ENCODE results near the gene ADGRL4. TPM values are rescaled to one million over a fixed set of nuclear protein-coding genes. Genes with fewer than 3 reads are reported as not detected.

Gene ADGRL4
- total and polyA plus RNA-seq, 2 experiments from 2014 or later = 0.24 to 0.32 TPM

GRCh38 chr1:78884685-78885452, 121.7 kb downstream of the ADGRL4 start:
- Histone ChIP-seq H3K36me3 (ENCODE audit: insufficient read depth) (no peaks in the 10 kb centered on the region), H4K20me1 (replicated peaks; ENCODE audit: insufficient read depth) (no peaks in the 10 kb centered on the region), H3K9me2 (ENCODE audit: insufficient read depth) (no peaks in the 10 kb centered on the region), H3K4me3 (no peak overlapping the region), H2AFZ (no peak overlapping the region), H3K27me3 (ENCODE audit: insufficient read depth) (no peaks in the 10 kb centered on the region), H3K4me1 (ENCODE audit: insufficient read depth) (no peaks in the 10 kb centered on the region), H3K79me2 (replicated peaks; ENCODE audit: insufficient read depth) (no peaks in the 10 kb centered on the region), H3F3A (replicated peaks; ENCODE audit: low read depth) (no peaks in the 10 kb centered on the region), H3K4me2 (no peak overlapping the region), H3K27ac (ENCODE audit: low read depth) (no peak overlapping the region)
- Mint-ChIP-seq H3K4me3 (no peak overlapping the region), H3K27ac (peak overlapping the region; percentile 13; the same call in 1 of the 2 replicates), H3K9me3 (no peaks in the 10 kb centered on the region), H3K4me1 (peaks cover 13% of the 10 kb centered on the region), H3K36me3 (ENCODE audit: low read depth) (no peaks in the 10 kb centered on the region), H3K27me3 (ENCODE audit: insufficient read depth, low read depth, poor library complexity) (peaks cover 2% of the 10 kb centered on the region)
- TF ChIP-seq REST (IDR thresholded peaks at IDR 0.05; ENCODE audit: unreplicated experiment) = no peak
- TF ChIP-seq EZH2 (IDR thresholded peaks at IDR 0.05; ENCODE audit: low read depth, unreplicated experiment) = no peak
- TF ChIP-seq STAT1 (IDR thresholded peaks at IDR 0.05; ENCODE audit: unreplicated experiment) = no peak
- TF ChIP-seq CTCF (conservative IDR thresholded peaks at IDR 0.05; ENCODE audit: low read depth in 2 of 2) = no peak
- no peak for TF ChIP-seq POLR2AphosphoS5 (IDR thresholded peaks at IDR 0.05; ENCODE audit: low read depth)
- no peak for TF ChIP-seq ZNF462 (CRISPR knock-in tag; IDR thresholded peaks at IDR 0.05)
- TF ChIP-seq EZH2phosphoT487 (IDR thresholded peaks at IDR 0.05; ENCODE audit: unreplicated experiment) = no peak
- no peak for TF ChIP-seq ZNF331 (CRISPR knock-in tag; IDR thresholded peaks at IDR 0.05; ENCODE audit: low read depth)
- no peak for TF ChIP-seq CREB1 (CRISPR knock-in tag; IDR thresholded peaks at IDR 0.05; ENCODE audit: low read depth)
- no peak for TF ChIP-seq JUNB (IDR thresholded peaks at IDR 0.05; ENCODE audit: unreplicated experiment)
- no peak for TF ChIP-seq NANOG (IDR thresholded peaks at IDR 0.05; ENCODE audit: borderline replicate concordance)
- no peak for TF ChIP-seq ZNF114 (CRISPR knock-in tag; IDR thresholded peaks at IDR 0.05)
- no peak for TF ChIP-seq ETS1 (IDR thresholded peaks at IDR 0.05)
- DNase-seq (ENCODE audit: low spot score) (no peak), ATAC-seq (peak; percentile 64)

Measured in GM23338 (cell line).